Measurements from ENCODE around the gene USP19. TPM values are rescaled to one million over a fixed set of nuclear protein-coding genes. Genes with fewer than 3 reads are reported as not detected.

The USP19 gene
- total RNA-seq, 1 experiment from 2014 or later = 34.5 TPM

DNA sequence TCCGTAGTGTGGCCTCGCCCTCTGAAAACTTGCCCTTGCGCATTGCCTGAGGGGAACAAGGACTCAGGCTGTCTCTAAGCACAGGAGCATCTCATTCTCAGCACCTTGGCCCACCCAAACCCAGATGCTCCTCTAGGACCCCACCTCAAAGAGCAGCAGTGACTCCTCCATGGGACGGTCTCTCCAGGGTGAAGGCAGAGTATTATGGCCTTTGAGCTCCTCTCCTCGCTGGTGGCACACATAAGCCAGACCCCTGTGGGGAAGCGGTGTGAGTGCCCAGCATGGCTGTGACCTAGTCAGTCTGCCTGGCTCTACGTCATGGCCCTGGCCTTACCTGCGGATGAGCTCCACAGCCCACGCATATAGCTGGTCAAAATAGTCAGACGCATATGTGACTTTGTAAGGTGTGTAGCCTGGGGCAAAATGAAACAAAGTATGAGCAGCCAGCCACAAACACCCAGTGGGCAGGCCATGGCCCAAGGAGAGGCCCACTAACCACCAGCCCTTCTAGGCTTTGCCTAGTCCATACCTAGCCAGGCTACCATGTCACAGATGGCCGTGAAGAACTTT lies 20.5 kb downstream of the USP19 start:
- no peak for DNase-seq (ENCODE audit: low read depth)

DNA sequence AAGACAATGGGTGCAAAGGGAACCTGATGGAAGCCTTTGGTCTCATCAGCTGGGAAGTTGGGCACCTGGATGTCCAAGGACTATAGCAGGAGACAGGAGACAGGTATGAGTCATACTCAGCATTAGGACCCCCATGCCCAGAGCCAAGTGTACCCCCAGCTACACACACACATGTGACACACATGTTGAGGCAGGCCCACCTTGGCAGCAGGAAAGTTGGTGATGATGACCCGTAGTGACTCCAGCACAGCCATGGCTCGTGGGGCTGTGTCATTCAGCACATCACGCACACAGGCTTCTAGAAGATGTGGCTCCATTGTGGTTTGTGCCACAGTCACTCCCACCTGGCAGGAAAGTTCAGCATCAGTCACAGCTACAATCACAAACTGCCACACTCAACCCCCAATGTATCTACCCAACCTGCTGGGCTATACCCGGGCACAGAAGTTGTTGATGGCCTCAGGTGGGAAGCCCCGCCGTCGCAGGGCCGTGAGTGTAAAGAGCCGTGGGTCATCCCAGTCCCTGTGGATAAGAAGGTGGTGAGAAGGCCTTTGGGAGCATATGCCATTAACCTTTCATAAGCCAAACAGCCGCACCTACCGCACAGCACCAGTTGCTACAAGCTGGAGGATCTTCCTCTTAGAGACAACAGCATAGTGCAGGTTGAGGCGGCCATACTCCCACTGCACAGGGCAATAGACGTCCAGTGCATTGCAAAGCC lies 21.6 kb downstream of the USP19 start:
- no peak for DNase-seq (ENCODE audit: low read depth)

DNA sequence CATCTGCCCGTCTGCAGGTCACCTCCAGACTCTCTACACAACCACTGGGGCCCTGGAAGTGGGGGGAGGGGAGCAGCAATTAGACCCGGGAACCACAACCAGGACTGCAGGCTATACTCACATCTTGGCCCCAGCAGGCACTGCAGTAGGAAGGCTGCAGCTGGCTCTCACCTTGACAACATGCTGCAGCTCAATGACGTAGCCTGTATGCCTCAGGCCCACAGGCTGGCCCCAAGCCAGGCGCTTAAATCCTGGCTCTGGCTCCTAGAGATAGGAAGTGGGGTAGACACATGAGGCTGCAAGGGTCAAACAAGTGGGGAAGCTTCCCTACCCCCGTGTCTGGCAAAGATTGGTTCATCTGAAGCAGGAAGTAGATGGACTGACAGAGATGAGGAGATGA lies 22.2 kb downstream of the USP19 start:
- peak; percentile 53 for DNase-seq (ENCODE audit: low read depth)

GRCh38 chr3:49093853-49094767 lies 26.5 kb downstream of the USP19 start, which contains the start of gene QRICH1:
Gene QRICH1, minus strand, starts transcription at chr3:49094071. Its CDS starts 17,054 bp downstream, at chr3:49077017.
- DNase-seq (ENCODE audit: low read depth) = peak; percentile 96

GRCh38 chr3:49092938-49093852 lies 27.4 kb downstream of the USP19 start:
- peak; percentile 65 for DNase-seq (ENCODE audit: low read depth)

DNA sequence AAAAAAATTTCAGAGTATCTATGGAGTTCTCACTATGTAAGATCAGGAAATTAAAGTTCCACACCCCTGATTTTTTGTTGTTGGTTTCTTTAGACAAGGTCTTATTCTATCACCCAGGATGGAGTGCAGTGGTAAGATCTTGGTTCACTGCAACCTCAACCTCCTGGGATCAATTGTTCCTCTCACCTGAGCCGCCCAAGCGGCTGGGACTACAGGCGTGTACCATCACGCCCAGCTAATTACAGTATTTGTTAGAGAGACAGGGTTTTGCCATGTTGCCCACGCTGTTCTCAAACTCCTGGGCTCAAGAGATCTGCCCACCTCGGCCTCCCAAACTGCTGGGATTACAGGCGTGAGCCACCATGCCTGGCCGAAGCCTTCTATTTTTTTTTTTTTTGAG lies 39.2 kb downstream of the USP19 start:
- no peak for DNase-seq (ENCODE audit: low read depth)

DNA sequence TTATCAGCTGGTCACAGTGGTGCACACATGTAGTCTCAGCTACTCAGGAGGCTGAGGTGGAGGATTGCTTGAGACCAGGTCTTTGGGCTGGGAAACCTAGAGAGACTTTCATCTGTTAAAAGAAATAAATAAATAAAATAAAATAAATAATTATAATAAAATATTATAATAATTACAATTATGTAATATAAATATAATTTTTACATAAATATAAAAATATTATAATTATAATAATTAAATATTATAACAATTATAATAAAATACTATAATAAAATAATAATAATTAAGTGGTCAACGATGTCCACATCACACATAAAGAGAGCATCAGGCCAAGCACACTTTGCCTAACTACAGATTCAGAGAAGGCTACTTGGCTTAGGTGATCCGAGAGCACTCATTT lies 41.4 kb downstream of the USP19 start:
- DNase-seq (ENCODE audit: low read depth) = no peak

DNA sequence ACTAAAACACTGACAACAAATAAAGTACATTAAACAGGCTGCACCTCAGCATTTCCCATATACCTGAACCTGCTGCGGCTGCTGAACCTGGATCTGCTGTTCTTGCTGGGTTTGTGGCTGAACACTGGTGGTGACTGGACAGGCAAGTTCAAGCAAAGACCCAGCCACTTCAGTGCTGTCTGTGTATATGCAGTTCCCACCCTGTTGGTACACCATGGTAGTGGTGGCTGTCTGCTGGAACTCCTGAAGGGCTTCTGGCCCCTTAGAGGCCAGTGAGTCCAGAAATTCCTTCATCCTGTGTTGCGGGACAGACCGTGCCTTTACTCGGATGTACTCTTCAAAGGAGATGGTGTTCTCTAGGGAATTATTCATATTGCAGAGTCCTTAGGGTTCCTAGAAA lies 44.0 kb downstream of the USP19 start:
- DNase-seq (ENCODE audit: low read depth) = no peak

- no peak for DNase-seq (ENCODE audit: low read depth)
These were observed 44.5 kb downstream of the USP19 start for GRCh38 chr3:49076116-49076515.

Other genes with a start within 250 kb of the USP19 start
- 14.5 and 28.2 TPM in 2 replicates for gene SLC25A20, start 221.9 kb downstream of the USP19 start, total RNA-seq (2014; rRNA removed; shearing (Covaris generic))
- 88.4 and 94.3 TPM in 2 replicates for gene ARIH2, start 202.0 kb downstream of the USP19 start, total RNA-seq (2014; rRNA removed; shearing (Covaris generic))
- gene P4HTM, start 130.6 kb downstream of the USP19 start, total RNA-seq (2014; rRNA removed; shearing (Covaris generic)) = 13.3 and 25.7 TPM in 2 replicates
- gene WDR6, start 113.4 kb downstream of the USP19 start, total RNA-seq (2014; rRNA removed; shearing (Covaris generic)) = 27.0 and 39.0 TPM in 2 replicates
- 23.2 and 23.6 TPM in 2 replicates for gene DALRD3, start 102.2 kb downstream of the USP19 start, total RNA-seq (2014; rRNA removed; shearing (Covaris generic))
- 174 and 181 TPM in 2 replicates for gene NDUFAF3, start 98.7 kb downstream of the USP19 start, total RNA-seq (2014; rRNA removed; shearing (Covaris generic))
- gene IMPDH2, start 91.4 kb downstream of the USP19 start, total RNA-seq (2014; rRNA removed; shearing (Covaris generic)) = 112 and 119 TPM in 2 replicates
- 44.8 and 62.9 TPM in 2 replicates for gene QRICH1, start 26.8 kb downstream of the USP19 start, total RNA-seq (2014; rRNA removed; shearing (Covaris generic))
- gene QARS1, start 16.1 kb downstream of the USP19 start, total RNA-seq (2014; rRNA removed; shearing (Covaris generic)) = 129 and 170 TPM in 2 replicates
- 229 and 329 TPM in 2 replicates for gene LAMB2, start 12.2 kb upstream of the USP19 start, total RNA-seq (2014; rRNA removed; shearing (Covaris generic))
- 19.0 and 19.6 TPM in 2 replicates for gene CCDC71, start 45.5 kb upstream of the USP19 start, total RNA-seq (2014; rRNA removed; shearing (Covaris generic))
- 2.9 and 5.0 TPM in 2 replicates for gene KLHDC8B, start 50.8 kb upstream of the USP19 start, total RNA-seq (2014; rRNA removed; shearing (Covaris generic))
- 0.34 and 4.7 TPM in 2 replicates for gene C3orf62, start 156.4 kb upstream of the USP19 start, total RNA-seq (2014; rRNA removed; shearing (Covaris generic))
- 11.1 and 13.9 TPM in 2 replicates for gene USP4, start 219.2 kb upstream of the USP19 start, total RNA-seq (2014; rRNA removed; shearing (Covaris generic))
- 169 and 207 TPM in 2 replicates for gene GPX1, start 237.5 kb upstream of the USP19 start, total RNA-seq (2014; rRNA removed; shearing (Covaris generic))